ENCODE data around the gene SCAMP5.

Gene SCAMP5

DNA sequence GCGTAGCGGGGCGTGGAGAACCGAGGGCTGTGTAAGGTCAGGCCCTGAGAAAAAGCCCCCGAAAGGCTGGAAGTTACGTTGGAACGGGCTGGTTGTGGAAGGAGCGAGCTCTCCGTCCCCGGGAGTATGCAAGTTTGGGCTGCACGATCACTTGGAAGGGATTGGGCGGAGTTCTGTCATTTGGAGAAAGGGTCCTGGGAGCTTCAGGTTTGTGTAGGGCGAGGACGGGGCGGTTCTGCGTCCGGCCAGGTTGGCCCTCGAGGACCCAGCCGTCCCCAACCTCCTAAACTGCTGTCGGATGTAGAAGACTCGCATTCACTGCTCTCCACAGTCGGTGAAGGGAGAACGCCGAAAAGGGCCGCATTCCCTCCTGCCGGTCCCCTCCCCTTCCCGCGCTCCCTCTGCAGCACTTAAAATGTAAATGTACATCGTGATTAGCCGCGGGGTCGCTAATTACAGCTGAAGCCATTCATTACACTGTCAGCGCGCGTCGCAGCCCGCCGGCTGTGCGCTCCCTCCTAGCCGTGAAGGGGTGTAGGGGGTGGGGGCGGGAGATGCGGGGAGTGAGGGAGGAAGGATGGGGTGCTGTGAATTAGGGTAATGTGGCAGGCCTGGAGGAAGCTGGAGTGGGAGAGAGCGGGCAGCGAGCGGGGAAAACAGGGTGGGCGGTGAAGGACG lies 36.3 kb upstream of the SCAMP5 start:
- Histone ChIP-seq H3K9ac (ENCODE audit: low read length in 2 of 2) (peak overlapping the region in 1 of 2 donors; percentile 36), H3K27me3 (ENCODE audit: control insufficient read depth in 1 of 2, insufficient read depth in 2 of 2, low read length in 2 of 2) (peaks cover 28 to 33% of the 10 kb centered on the region in 2 donors), H3K27ac (ENCODE audit: low read length) (no peak overlapping the region), H3K9me3 (ENCODE audit: control insufficient read depth in 2 of 2, low read length in 2 of 2) (no peaks in the 10 kb centered on the region), H3K36me3 (ENCODE audit: control insufficient read depth in 2 of 2, insufficient read depth in 2 of 2, low read length in 2 of 2) (no peaks in the 10 kb centered on the region), H3K4me3 (ENCODE audit: low read length in 2 of 2) (peak overlapping the region in 1 of 2 donors; percentile 66), H3K4me1 (ENCODE audit: control insufficient read depth, insufficient read depth, low read length) (peaks cover 38% of the 10 kb centered on the region)

DNA sequence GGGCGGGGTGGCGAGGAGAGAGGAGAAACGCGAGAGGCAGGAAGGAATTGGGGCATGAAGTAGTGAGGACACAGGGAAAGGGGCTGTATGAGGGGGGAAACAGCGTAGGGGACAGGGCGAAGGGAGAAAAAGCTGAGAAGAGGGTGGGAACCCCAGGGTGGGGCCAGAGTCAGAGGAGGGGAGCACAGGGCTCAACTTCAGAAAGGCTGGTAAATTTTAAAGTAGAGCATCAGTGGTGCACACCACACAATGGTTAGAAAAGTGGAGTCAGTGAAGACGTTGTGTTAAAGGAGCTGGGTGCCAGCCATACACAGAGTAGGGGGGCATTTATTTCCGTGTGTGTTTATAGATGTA lies 35.8 kb upstream of the SCAMP5 start:
- Histone ChIP-seq H3K27me3 (ENCODE audit: control insufficient read depth in 1 of 2, insufficient read depth in 2 of 2, low read length in 2 of 2) (peaks cover 28 to 33% of the 10 kb centered on the region in 2 donors), H3K4me1 (ENCODE audit: control insufficient read depth, insufficient read depth, low read length) (peaks cover 38% of the 10 kb centered on the region), H3K9me3 (ENCODE audit: control insufficient read depth in 2 of 2, low read length in 2 of 2) (no peaks in the 10 kb centered on the region), H3K4me3 (ENCODE audit: low read length in 2 of 2) (no peak overlapping the region), H3K27ac (ENCODE audit: low read length) (no peak overlapping the region), H3K36me3 (ENCODE audit: control insufficient read depth in 2 of 2, insufficient read depth in 2 of 2, low read length in 2 of 2) (no peaks in the 10 kb centered on the region), H3K9ac (ENCODE audit: low read length in 2 of 2) (no peak overlapping the region)

DNA sequence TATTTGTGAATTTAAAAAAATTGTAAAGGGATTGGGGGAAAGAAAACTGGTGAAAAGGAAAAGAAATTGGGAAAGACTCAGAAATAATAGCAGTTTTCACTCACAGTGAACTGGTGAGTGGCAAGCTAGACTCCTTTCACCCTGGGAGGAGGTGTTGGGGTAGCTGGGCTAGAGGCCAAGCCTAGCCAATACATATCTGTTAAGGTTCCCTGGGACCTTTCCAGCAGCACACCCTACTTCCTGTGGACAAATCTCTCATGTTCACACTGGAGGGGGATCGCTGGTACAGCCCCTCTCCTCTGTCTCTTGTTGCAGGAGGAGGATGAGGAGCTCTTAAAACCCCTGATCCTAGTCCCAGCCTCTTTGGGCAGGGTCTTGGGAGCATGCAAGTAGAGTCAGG lies 35.1 kb upstream of the SCAMP5 start:
- Histone ChIP-seq H3K27me3 (ENCODE audit: control insufficient read depth in 1 of 2, insufficient read depth in 2 of 2, low read length in 2 of 2) (peaks cover 28 to 33% of the 10 kb centered on the region in 2 donors), H3K4me1 (ENCODE audit: control insufficient read depth, insufficient read depth, low read length) (peaks cover 38% of the 10 kb centered on the region), H3K9ac (ENCODE audit: low read length in 2 of 2) (no peak overlapping the region), H3K36me3 (ENCODE audit: control insufficient read depth in 2 of 2, insufficient read depth in 2 of 2, low read length in 2 of 2) (no peaks in the 10 kb centered on the region), H3K9me3 (ENCODE audit: control insufficient read depth in 2 of 2, low read length in 2 of 2) (no peaks in the 10 kb centered on the region), H3K4me3 (ENCODE audit: low read length in 2 of 2) (no peak overlapping the region), H3K27ac (ENCODE audit: low read length) (no peak overlapping the region)

DNA sequence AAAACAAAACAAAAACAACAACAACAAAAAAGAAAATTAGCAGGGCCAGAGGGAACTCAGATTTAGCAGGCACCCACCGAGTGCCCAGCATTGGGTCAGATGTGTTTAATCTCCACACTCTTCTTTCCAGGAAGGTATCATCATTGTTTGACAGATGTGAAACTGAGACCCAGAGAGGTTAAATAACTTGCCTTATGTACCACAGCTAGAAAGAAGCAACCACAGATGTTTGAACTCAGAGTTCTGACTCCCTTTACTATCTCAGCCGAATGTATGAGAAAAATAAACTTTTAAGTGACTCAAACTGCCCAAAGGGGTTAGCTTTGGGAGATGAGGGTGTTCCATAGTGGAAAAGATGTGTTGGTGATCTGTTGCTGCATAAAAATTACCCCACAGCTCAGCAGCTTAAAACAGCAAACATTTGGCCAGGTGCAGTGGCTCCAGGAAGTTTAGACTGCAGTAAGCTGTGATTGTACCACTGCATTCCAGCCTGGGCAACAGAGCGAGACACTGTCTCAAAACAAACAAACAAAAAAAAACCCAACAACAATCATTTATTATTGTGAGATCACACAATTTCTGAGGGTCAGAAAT lies 34.3 kb upstream of the SCAMP5 start:
- H3K27ac ChIP-seq (ENCODE audit: low read length) = no peak overlapping the region
- H3K4me3 ChIP-seq (ENCODE audit: low read length in 2 of 2) = no peak overlapping the region
- no peaks in the 10 kb centered on the region for H3K36me3 ChIP-seq (ENCODE audit: control insufficient read depth in 2 of 2, insufficient read depth in 2 of 2, low read length in 2 of 2)
- H3K9me3 ChIP-seq (ENCODE audit: control insufficient read depth in 2 of 2, low read length in 2 of 2) = no peaks in the 10 kb centered on the region
- no peak overlapping the region for H3K9ac ChIP-seq (ENCODE audit: low read length in 2 of 2)
- peaks cover 31% of the 10 kb centered on the region for H3K4me1 ChIP-seq (ENCODE audit: control insufficient read depth, insufficient read depth, low read length)
- H3K27me3 ChIP-seq (ENCODE audit: control insufficient read depth in 1 of 2, insufficient read depth in 2 of 2, low read length in 2 of 2) = peaks cover 26 to 33% of the 10 kb centered on the region in 2 donors

DNA sequence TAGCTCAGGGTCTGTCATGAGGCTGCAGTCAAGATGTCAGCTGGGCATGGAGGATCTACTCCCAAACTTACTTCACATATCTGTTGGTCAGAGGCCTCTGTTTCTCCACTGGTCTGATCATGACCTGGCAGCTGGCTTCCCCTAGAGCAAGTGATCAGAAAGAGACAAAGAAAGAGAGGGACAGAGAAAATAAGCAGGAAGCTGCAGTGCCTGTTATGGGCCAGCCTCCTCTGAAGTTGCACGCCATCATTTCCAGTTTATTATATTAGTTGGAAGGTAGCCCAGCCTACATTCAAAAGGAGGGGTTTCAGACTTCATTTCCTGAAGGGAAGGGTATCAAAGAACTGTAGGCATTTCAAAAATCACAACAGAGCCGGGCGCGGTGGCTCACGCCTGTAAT lies 33.7 kb upstream of the SCAMP5 start:
- H3K9me3 ChIP-seq (ENCODE audit: control insufficient read depth in 2 of 2, low read length in 2 of 2) = no peaks in the 10 kb centered on the region
- H3K9ac ChIP-seq (ENCODE audit: low read length in 2 of 2) = no peak overlapping the region
- H3K36me3 ChIP-seq (ENCODE audit: control insufficient read depth in 2 of 2, insufficient read depth in 2 of 2, low read length in 2 of 2) = no peaks in the 10 kb centered on the region
- no peak overlapping the region for H3K27ac ChIP-seq (ENCODE audit: low read length)
- H3K4me1 ChIP-seq (ENCODE audit: control insufficient read depth, insufficient read depth, low read length) = peaks cover 26% of the 10 kb centered on the region
- H3K27me3 ChIP-seq (ENCODE audit: control insufficient read depth in 1 of 2, insufficient read depth in 2 of 2, low read length in 2 of 2) = peaks cover 26 to 33% of the 10 kb centered on the region in 2 donors
- H3K4me3 ChIP-seq (ENCODE audit: low read length in 2 of 2) = no peak overlapping the region

DNA sequence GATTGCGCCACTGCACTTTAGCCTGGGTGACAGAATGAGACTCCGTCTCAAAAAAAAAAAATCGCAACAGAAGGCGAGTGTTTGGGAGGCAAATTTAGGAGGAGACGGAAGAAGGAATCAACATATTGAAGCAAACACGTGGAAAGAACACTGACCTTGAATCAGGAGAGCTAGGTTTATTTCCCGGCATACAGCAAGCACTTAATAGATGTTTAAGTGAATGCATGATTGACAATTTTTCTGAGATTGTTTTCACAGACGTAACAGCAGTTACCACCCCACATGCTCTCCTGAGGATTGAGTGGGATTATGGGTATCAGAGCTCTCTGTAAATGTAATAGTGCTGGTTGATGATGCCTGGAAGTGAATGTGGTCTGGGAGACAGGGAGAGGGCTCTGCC lies 33.1 kb upstream of the SCAMP5 start:
- H3K27ac ChIP-seq (ENCODE audit: low read length) = no peak overlapping the region
- H3K4me3 ChIP-seq (ENCODE audit: low read length in 2 of 2) = no peak overlapping the region

DNA sequence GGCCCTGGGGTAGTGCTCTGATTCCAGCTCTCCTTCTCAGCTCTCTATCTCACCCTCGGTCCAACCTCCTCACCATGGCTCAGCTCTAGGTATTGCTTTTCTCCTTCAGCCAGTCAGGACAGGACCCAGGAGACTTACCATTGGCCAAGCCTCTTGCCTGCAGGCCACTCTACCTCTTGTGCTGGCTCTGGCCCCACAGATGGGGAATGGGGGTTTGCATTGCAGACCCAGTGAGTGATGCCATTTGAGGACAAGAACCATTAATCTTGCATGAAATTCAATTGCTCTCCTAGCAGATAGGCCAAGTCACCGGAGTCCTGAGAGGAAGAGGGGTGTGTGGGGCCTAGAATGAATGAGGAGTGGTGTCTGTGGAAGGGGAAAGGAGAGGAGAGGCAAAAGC lies 32.7 kb upstream of the SCAMP5 start:
- Histone ChIP-seq H3K9ac (ENCODE audit: low read length in 2 of 2) (no peak overlapping the region), H3K36me3 (ENCODE audit: control insufficient read depth in 2 of 2, insufficient read depth in 2 of 2, low read length in 2 of 2) (no peaks in the 10 kb centered on the region), H3K4me1 (ENCODE audit: control insufficient read depth, insufficient read depth, low read length) (peaks cover 16% of the 10 kb centered on the region), H3K9me3 (ENCODE audit: control insufficient read depth in 2 of 2, low read length in 2 of 2) (no peaks in the 10 kb centered on the region), H3K27ac (ENCODE audit: low read length) (no peak overlapping the region), H3K27me3 (ENCODE audit: control insufficient read depth in 1 of 2, insufficient read depth in 2 of 2, low read length in 2 of 2) (peaks cover 21 to 25% of the 10 kb centered on the region in 2 donors), H3K4me3 (ENCODE audit: low read length in 2 of 2) (no peak overlapping the region)

More for the DNA sequence above, 33.1 kb upstream of the SCAMP5 start:
- Histone ChIP-seq H3K9me3 (ENCODE audit: control insufficient read depth in 2 of 2, low read length in 2 of 2) (no peaks in the 10 kb centered on the region), H3K36me3 (ENCODE audit: control insufficient read depth in 2 of 2, insufficient read depth in 2 of 2, low read length in 2 of 2) (no peaks in the 10 kb centered on the region), H3K4me1 (ENCODE audit: control insufficient read depth, insufficient read depth, low read length) (peaks cover 20% of the 10 kb centered on the region), H3K27me3 (ENCODE audit: control insufficient read depth in 1 of 2, insufficient read depth in 2 of 2, low read length in 2 of 2) (peaks cover 26 to 30% of the 10 kb centered on the region in 2 donors), H3K9ac (ENCODE audit: low read length in 2 of 2) (no peak overlapping the region)

DNA sequence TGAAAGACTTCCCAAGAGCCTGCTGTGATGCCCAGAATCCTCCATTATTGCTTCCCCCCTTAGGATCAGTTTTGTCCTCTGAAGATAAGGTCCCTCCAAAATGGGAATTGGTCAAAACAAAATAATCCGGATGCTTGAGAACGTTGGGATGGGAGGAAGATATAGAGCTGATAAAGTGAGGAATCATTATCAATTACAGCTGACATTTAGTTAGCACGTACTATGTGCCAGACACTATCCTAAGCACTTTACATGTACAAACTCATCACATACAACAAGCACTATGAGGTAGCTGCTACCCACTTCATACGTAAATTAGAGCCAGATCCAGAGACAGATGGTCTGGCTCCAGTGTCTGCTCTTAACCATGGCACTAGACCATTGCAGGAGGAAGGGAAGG lies 32.1 kb upstream of the SCAMP5 start:
- H3K4me3 ChIP-seq (ENCODE audit: low read length in 2 of 2) = no peak overlapping the region
- no peaks in the 10 kb centered on the region for H3K36me3 ChIP-seq (ENCODE audit: control insufficient read depth in 2 of 2, insufficient read depth in 2 of 2, low read length in 2 of 2)
- peaks cover 16 to 22% of the 10 kb centered on the region in 2 donors for H3K27me3 ChIP-seq (ENCODE audit: control insufficient read depth in 1 of 2, insufficient read depth in 2 of 2, low read length in 2 of 2)
- no peak overlapping the region for H3K9ac ChIP-seq (ENCODE audit: low read length in 2 of 2)
- no peaks in the 10 kb centered on the region for H3K9me3 ChIP-seq (ENCODE audit: control insufficient read depth in 2 of 2, low read length in 2 of 2)
- H3K4me1 ChIP-seq (ENCODE audit: control insufficient read depth, insufficient read depth, low read length) = peaks cover 10% of the 10 kb centered on the region
- no peak overlapping the region for H3K27ac ChIP-seq (ENCODE audit: low read length)

DNA sequence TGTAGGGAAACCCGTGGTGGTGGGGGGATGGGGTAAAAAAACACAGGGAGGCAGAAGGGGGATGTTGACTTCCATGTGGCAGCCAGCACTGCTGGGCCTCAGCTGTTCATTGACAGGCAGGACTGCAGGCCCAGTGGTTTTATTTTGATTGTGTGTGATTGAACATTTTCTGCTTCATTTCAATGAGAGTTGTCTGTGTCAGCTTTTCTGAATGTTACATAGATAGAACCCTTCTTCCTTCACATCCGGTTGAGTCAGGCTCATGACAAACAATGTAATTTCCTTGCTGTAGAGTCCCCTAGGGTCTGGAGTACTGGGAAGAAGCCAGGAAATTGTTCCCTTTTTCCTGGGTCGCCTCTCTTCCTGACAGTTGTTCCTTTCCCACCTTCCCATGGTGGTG lies 30.6 kb upstream of the SCAMP5 start:
- Histone ChIP-seq H3K9me3 (ENCODE audit: control insufficient read depth in 2 of 2, low read length in 2 of 2) (no peaks in the 10 kb centered on the region), H3K4me3 (ENCODE audit: low read length in 2 of 2) (no peak overlapping the region), H3K27ac (ENCODE audit: low read length) (no peak overlapping the region), H3K4me1 (ENCODE audit: control insufficient read depth, insufficient read depth, low read length) (no peaks in the 10 kb centered on the region), H3K9ac (ENCODE audit: low read length in 2 of 2) (no peak overlapping the region), H3K36me3 (ENCODE audit: control insufficient read depth in 2 of 2, insufficient read depth in 2 of 2, low read length in 2 of 2) (no peaks in the 10 kb centered on the region), H3K27me3 (ENCODE audit: control insufficient read depth in 1 of 2, insufficient read depth in 2 of 2, low read length in 2 of 2) (peaks cover 6 to 7% of the 10 kb centered on the region in 2 donors)

DNA sequence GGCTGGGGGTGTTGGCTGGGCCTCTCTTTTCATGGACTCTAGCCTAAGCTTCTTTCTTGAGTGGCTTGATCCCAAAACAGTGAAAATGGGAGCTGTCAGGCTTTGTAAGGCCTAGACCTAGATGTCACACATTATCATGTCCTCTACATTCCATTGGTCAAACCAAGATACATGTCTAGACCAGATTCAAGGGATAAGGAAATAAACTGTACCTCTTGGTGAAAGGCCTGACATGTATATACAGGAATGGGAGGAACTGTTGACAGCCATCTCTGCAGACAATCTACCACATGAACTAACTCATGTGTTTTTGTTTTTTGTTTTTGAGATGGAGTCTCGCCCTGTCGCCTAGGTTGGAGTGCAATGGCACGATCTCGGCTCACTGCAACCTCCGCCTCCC lies 27.7 kb upstream of the SCAMP5 start:
- Histone ChIP-seq H3K4me1 (ENCODE audit: control insufficient read depth, insufficient read depth, low read length) (no peaks in the 10 kb centered on the region), H3K27me3 (ENCODE audit: control insufficient read depth in 1 of 2, insufficient read depth in 2 of 2, low read length in 2 of 2) (no peaks in the 10 kb centered on the region), H3K9me3 (ENCODE audit: control insufficient read depth in 2 of 2, low read length in 2 of 2) (no peaks in the 10 kb centered on the region), H3K4me3 (ENCODE audit: low read length in 2 of 2) (no peak overlapping the region), H3K9ac (ENCODE audit: low read length in 2 of 2) (no peak overlapping the region), H3K36me3 (ENCODE audit: control insufficient read depth in 2 of 2, insufficient read depth in 2 of 2, low read length in 2 of 2) (no peaks in the 10 kb centered on the region), H3K27ac (ENCODE audit: low read length) (no peak overlapping the region)

DNA sequence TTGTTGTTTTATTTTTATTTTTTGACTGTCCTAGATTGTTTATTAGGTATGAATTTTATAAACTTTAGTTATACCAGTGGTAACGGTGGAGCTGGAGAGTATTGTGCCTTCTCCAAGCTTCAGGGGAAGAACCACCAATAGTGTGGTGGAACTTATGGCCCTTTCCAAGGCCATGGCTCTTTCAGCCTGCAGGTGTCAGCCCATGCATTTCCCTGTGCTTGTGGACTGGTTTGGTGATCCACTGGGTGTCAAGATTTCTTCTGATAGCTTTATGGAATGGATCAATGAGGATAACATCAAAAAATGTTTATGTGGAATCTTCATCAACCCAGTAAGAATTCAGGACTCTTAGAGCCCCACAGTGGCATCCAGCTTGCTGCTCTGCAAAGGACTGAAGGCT lies 19.2 kb upstream of the SCAMP5 start:
- H3K27me3 ChIP-seq (ENCODE audit: control insufficient read depth in 1 of 2, insufficient read depth in 2 of 2, low read length in 2 of 2) = no peaks in the 10 kb centered on the region
- no peaks in the 10 kb centered on the region for H3K4me1 ChIP-seq (ENCODE audit: control insufficient read depth, insufficient read depth, low read length)
- H3K9me3 ChIP-seq (ENCODE audit: control insufficient read depth in 2 of 2, low read length in 2 of 2) = no peaks in the 10 kb centered on the region
- H3K36me3 ChIP-seq (ENCODE audit: control insufficient read depth in 2 of 2, insufficient read depth in 2 of 2, low read length in 2 of 2) = no peaks in the 10 kb centered on the region
- H3K4me3 ChIP-seq (ENCODE audit: low read length in 2 of 2) = no peak overlapping the region
- no peak overlapping the region for H3K9ac ChIP-seq (ENCODE audit: low read length in 2 of 2)
- no peak overlapping the region for H3K27ac ChIP-seq (ENCODE audit: low read length)
